Hippocampal formation (tissue), 2 donors: ENCODE measurements around the gene PER1.
A peak's percentile ranks its signal among the peaks of the same experiment; 100 is the strongest.

ENCODE experiments used
- DNase-seq, 2 donors: peaks; one replicate each; lab custom pipeline; 2025; lab: John Stamatoyannopoulos, UW

Gene PER1

GRCh38 chr17:8153031-8153451 lies 837 bp upstream of the PER1 start:
- no peak for DNase-seq

GRCh38 chr17:8151641-8152111 lies 528 bp downstream of the PER1 start:
- DNase-seq: peak; percentile 32 to 62

- peak; percentile 68 to 80 for DNase-seq
Observed at GRCh38 chr17:8151120-8151640, 1.0 kb downstream of the PER1 start.

DNA sequence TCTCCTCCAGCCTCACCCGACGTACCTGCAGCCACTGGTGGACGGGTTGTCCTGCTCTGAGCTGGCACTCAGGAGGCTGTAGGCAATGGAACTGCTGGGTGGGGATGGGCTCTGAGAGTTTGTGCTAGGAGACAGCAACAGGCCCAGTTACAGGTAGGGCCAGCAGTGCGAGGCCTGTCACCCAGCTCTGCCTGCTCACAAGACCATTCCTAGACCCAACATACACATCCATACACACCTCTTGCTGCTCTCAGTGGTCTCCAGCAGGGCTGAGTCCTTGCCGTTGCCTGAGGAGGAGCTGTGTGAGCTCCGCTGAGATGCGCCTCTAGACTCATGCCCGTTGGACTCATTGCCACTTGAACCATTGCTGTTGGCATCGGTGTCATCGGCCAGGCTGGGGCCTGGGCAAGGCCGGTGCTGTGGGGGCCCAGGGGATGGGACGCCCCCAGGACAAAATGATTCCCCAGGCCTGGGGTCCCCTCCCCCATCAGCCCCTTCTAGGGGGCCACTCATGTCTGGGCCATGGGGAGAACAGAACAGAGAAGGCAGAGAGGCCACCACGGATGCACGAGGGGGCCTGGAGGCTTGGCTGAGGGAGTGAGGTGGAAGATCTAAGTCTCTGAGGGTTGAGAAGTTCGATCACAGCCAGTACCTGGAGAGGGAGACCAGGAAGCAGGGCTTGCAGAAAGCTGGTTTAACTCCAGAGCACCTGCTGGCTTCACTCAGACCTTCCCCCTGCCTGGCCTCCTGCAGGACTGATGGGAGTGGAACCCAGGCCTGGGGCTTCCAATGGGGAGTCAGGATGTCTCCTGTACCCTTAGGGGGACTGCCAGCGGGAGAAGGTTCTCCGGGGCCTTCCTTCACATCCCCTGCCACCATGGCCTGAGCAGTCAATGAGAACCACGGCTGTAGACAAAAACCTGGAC lies 1.7 kb downstream of the PER1 start:
- no peak for DNase-seq

DNA sequence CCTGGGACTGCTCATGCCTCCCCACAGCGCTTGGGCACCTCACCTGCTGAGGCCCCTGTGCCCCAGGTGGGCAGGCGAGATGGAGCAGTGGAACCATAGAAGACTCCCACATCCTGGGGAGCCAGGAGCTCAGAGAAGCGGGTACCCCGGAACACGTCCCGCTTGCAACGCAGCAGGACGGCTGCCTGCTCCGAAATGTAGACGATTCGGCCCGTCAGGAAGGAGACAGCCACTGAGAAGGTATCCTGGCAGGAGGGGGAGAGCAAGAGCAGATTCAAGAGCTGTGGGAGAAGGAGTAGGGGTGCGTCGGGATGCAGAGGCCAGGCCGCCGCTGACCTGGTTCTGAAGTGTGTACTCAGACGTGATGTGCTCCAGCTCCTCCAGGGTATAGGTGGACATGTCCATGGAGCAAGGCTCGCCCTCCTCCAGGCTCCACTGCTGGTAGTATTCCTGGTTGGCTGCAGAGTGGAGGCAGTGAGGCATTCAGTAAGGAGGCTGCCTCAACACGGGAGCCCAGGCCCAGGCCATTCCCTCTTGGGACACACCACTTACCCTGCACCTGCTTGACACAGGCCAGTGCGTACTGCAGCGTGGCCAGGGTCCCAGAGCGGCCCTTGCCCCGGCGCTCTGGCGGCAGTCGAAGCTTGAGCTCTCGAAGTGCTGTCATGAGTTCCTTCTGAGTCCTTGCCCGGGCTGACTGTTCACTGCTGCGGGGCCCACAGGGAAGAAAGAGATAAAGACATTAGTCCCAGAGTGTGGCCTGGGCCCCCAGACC lies 2.6 kb downstream of the PER1 start:
- DNase-seq: no peak

GRCh38 chr17:8148560-8148959 lies 3.6 kb downstream of the PER1 start:
- DNase-seq: no peak

DNA sequence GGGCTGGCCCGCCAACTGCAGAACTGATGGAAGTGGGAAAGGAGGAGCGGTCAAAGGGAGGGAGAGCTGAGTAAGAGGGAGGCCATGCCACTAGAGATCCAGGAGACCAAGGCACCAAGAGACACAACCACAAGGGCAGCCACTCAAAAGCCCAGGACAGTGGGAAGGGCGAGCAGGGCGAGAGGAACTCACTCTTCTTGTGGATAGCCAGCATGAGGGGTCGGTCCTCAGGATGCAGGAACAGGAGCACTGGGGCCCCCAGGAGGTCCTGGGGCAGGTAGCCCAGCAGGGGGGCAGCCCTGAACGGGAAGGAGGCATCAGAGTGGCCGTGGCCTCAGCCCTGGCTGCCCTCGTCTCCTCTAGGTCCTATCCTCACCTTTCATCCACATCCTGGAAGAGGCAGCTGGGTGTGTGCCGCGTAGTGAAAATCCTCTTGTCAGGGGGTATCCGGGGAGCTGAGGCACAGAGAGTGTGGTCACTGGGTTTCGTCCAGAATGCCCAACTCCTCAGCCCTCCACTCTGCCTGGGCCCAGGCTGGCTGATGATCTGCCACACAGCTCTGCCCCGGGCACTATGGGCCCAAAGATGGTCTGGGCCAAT lies 4.3 kb downstream of the PER1 start:
- no peak for DNase-seq

DNA sequence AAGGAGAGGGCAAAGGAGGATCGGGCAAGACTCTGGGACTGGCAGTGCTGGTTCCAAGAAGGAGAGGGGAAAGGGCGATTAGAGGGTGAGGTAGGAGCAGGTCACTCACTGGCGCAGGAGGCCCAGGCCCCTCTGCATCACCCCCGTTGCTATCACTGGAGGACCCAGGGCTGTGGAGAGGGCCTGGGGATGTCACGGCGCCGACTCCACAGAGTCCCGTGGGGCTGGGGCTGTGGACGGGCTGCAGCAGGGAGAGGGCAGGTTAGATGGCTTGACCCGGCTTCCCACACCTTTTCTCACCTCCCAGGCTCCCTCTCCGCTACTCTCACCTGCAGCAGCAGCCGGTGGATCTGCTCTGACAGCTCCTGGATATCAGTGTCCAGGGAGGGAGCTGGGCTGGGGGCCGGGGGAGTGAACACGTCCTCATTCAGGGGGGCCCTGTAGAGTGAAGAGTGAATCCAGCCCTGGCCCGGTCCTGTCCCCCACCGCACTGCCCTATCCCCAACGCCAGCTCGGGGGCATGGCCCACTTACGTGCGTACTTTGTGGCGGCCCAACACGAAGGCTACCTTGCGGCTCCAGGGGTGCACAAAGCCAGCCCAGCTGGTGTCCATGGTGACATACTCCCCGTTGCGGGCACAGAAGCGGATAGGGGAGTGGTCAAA lies 4.9 kb downstream of the PER1 start:
- DNase-seq: no peak

DNA sequence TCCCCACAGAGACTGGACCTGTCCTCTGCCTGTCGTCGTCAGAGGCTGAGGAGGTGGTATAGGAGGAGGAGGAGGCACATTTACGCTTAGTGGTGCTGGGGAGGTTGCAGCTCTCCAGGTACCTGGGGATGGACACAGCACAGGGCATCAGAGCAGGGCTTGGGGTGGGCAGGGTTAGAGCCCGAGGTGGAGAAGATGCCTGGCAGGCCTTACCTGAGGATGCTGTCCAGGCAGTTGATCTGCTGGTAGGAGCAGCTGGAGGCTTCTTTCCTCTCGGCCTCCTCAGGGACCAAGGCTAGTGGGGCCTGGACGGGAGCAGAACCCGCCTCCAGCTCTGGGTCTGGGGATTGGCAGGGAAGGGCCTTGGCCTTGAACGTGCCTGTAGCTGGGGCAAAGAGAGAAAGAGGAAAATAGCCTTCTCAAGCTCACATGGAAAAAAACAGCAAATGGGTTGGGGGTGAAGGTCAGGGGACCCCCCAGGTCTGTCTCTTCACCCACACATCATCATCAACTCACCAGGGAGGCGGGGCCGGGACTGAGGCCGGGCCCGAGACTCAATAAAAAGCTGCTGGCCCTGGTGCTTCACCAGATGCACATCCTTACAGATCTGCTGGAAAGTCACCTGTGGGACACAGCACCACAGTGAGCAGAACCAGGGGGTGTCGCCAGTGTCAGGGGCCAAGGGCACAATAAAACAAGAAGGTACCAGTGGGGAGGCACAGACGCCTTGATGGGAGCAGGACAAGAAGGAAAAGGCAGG lies 5.6 kb downstream of the PER1 start:
- no peak for DNase-seq

GRCh38 chr17:8145811-8146210 lies 6.4 kb downstream of the PER1 start:
- DNase-seq: no peak

DNA sequence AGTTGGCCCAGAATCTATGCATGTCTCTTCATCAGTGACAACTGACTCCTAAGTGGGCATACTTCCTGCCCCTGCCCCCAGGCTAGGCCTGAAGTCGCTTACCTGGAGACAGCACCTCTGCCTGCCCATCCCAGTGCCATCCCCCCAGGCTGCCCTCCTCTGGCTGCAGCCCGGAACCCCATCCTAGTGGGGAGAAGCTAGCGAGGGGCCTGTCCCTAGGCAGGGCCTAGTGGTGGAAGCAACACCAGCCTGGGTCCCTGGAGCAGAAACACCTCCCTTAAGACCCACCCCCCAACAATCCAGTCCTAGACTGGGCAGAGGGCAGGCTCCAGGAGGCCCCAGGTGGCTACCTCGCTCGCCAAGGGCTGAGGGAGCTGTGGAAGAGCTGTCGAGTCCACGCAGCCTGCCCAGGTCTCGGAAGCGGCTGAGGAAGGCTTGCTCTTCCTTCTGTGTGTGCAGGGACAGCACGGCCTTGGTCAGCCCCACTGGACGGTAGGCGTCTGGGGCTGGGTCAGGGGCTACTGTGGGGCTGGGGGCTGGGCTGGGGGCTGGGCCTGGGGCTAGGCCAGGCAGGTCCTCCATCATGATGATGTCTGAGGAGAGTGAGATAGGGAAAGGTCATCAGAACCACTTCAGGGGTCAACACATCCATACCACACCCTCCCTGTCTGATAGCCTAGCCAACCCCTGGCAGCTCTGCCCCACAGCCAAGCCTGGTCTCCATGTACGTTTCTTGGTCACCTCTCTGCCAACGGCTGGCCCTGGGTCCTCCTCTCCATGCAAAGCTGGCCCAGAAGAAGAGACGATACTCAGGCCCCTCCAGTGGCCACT lies 7.6 kb downstream of the PER1 start:
- no peak for DNase-seq

DNA sequence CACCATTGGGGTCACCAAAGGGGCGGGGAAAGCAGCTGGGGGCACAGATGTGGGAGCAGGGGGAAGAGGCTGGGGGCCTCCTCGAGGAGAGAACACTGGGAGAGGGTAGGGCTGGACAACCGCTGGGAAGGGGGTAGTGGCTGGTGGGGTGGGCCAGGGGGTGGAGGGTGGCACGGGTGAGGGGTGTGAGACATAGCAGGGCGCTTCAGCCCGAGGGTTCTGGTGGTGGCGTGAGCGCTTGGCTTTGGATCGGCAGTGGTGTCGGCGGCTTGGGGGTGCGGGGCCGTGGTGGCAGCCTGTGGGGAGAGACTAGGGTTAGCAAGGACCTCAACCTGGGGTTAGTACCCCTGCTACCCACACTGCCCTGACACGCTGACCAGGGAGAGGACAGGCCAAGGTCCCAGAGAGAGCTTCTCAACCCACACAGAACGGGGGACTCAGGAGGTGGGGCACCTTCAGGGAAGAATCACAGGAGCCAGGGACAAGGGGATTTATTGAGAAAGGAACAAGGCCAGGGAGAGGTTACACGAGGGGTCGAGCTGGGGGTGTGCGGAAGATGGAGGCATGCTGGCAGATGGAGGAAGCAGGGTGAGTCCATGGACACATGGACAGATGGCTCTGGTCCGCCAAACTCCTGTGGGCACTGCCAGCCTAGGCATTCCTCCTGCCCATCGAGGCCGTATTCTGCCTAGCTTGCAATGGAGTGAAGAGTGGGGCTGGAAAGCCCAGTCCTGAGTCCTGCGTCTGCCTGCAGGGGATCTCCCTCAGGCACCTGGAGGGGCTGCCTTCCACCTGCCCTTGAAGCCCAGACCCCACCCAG lies 8.4 kb downstream of the PER1 start:
- no peak for DNase-seq

GRCh38 chr17:8142887-8143580 lies 9.2 kb downstream of the PER1 start:
- no peak for DNase-seq

DNA sequence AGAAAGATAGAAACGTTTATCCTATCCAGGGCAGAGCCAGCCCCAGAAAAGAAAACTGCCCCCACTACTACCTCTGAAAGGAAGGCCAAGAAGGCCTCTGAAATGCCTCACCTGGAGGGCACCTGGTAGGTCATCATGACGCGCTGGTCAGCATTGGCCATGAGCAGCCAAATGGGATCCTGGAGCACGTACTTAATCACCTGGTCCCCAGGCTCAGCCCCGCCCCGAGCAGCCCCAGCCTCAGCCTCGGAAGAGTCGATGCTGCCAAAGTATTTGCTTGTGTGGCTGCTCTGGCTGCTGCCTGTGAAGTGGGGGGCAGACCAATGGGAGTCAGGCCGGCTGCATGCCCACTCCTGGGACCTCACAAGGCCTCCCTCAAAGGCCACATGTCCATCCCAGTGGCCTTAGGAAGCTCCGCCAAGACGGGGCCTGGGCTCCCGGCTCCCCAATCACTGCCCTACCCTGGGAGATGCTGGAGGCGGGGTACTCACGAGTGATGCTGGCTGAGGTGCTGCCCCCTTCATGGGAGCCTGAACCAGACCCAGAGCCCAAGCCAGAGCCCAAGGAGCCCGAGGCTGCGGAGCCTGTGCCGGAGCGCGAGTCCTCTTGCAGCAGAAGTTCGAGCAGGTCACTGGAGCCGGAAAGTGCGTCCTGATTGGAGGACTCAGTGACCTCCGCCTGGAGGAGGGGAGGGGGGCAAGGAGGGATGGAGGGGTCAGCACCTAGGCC lies 9.9 kb downstream of the PER1 start:
- no peak for DNase-seq

DNA sequence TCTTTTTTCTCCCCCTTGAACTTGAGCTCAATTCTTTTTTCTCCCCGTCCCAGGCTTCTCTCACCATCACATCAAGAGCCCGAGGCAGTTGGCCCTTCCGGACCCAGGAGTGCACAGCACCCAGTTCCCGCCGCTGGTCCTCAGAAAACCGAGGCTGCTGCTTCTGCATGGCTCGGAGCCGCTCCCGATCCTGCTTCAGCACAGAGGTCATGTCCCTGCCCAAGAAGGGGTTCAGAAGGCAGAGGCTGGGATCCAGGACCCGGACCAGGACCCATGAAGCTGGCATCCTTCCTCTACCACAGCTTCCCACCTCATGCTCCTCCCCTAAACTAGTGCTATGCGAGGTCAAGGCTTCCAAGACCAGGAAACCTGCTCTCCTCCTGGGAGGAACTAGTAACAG lies 10.5 kb downstream of the PER1 start:
- DNase-seq: no peak

DNA sequence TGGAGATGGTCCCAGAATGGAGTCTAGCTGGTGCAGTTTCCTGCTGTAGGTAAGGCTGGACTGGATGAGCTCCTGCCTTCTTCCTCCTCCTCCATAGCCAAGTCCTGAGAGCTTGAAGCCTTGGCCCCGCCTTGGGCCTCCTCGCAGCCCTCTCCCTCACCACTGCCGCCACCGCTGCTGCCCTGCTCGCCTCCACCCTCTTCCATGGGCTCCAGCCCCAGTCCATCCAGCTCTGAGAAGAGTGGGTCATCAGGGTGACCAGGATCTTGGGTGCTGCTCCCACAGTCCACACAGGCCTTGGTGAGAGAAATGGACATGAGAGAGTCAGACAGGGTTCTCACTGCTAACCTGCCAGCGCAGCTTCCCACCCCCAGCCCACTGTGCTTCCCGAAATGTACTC lies 11.2 kb downstream of the PER1 start:
- no peak for DNase-seq

GRCh38 chr17:8140065-8141029 lies 11.9 kb downstream of the PER1 start:
- DNase-seq: no peak
